HEK293 (cell line): ENCODE measurements around the gene CRIM1.

Experiments
- CTCF ChIA-PET: fragments of 350-600 bp; formaldehyde crosslinking; extraction: SDS; loops from one replicate; lab custom pipeline; 2021; ENCODE audit warnings: antibody characterized with exemption; lab: Yijun Ruan, JAX
- POLR2A ChIA-PET: fragments of 300-600 bp; formaldehyde crosslinking; extraction: SDS; loops from one replicate; lab custom pipeline; 2020; ENCODE audit warnings: antibody characterized with exemption, inconsistent platforms; lab: Yijun Ruan, JAX
- H3K27ac ChIP-seq: fragments of 200-500 bp; sonication (Bioruptor generic); 2 replicates; pipeline ENCODE4 v1.5.1; 2014; ENCODE audit warnings: low read depth, low read length, control low read depth, inconsistent platforms; ENCODE audit errors: extremely low read depth
- H3K36me3 ChIP-seq, 2 experiments: fragments of 200-500 bp in 1 of 2; sonication (Bioruptor generic) in 1 of 2; 1 replicate in 1 of 2; 2 replicates in 1 of 2; pipeline ENCODE4 v1.5.1; 2014 to 2017; ENCODE audit warnings: inconsistent platforms in 2 of 2, low read length in 2 of 2; ENCODE audit not compliant: control insufficient read depth in 2 of 2, insufficient read depth in 1 of 2
- H3K4me1 ChIP-seq: fragments of 200-500 bp; sonication (Bioruptor generic); 2 replicates; pipeline ENCODE4 v1.5.1; 2014; ENCODE audit warnings: mild to moderate bottlenecking, low read length, inconsistent platforms; ENCODE audit not compliant: control insufficient read depth, insufficient read depth
- H3K4me3 ChIP-seq: 2 replicates; pipeline ENCODE4 v1.5.1; 2011; ENCODE audit warnings: low read depth, mild to moderate bottlenecking, control low read depth, low read length, moderate library complexity
- H3K9me3 ChIP-seq: fragments of 200-500 bp; sonication (Bioruptor generic); 2 replicates; pipeline ENCODE4 v1.5.1; 2014; ENCODE audit warnings: low read depth, low read length, inconsistent platforms; ENCODE audit not compliant: control insufficient read depth, insufficient read depth
- PATZ1 ChIP-seq: fragments of 450-650 bp; formaldehyde crosslinking; IDR thresholded peaks from 2 replicates; pipeline ENCODE4 v1.5.1; 2016; ENCODE audit warnings: missing biosample characterization, missing genetic modification characterization
- REPIN1 ChIP-seq: fragments of 450-650 bp; formaldehyde crosslinking; IDR thresholded peaks from 2 replicates; pipeline ENCODE4 v1.5.1; 2017; ENCODE audit warnings: missing biosample characterization, missing genetic modification characterization, low read depth
- SCRT1 ChIP-seq: fragments of 450-650 bp; formaldehyde crosslinking; IDR thresholded peaks from 2 replicates; pipeline ENCODE4 v1.5.1; 2016; ENCODE audit warnings: missing biosample characterization, missing genetic modification characterization, borderline replicate concordance
- SP3 ChIP-seq: fragments of 450-650 bp; formaldehyde crosslinking; IDR thresholded peaks from 2 replicates; pipeline ENCODE4 v1.5.1; 2016; ENCODE audit warnings: missing biosample characterization, missing genetic modification characterization
- ZBTB48 ChIP-seq: fragments of 450-650 bp; formaldehyde crosslinking; IDR thresholded peaks from 2 replicates; pipeline ENCODE4 v1.5.1; 2016; ENCODE audit warnings: missing biosample characterization, missing genetic modification characterization
- ZNF121 ChIP-seq: fragments of 450-650 bp; formaldehyde crosslinking; IDR thresholded peaks from 2 replicates; pipeline ENCODE4 v1.5.1; 2016; ENCODE audit warnings: missing biosample characterization, missing genetic modification characterization
- ZNF184 ChIP-seq: fragments of 450-650 bp; IDR thresholded peaks from 2 replicates; pipeline ENCODE4 v1.5.1; 2018; ENCODE audit warnings: missing biosample characterization, mild to moderate bottlenecking, missing genetic modification characterization
- ZNF221 ChIP-seq: fragments of 450-650 bp; formaldehyde crosslinking; IDR thresholded peaks from 2 replicates; pipeline ENCODE4 v1.5.1; 2017; ENCODE audit warnings: missing biosample characterization, missing genetic modification characterization, borderline replicate concordance
- ZNF239 ChIP-seq: fragments of 450-650 bp; formaldehyde crosslinking; IDR thresholded peaks from 2 replicates; pipeline ENCODE4 v1.5.1; 2016; ENCODE audit warnings: missing biosample characterization, missing genetic modification characterization
- ZNF248 ChIP-seq: fragments of 450-650 bp; formaldehyde crosslinking; IDR thresholded peaks from 2 replicates; pipeline ENCODE4 v1.5.1; 2017; ENCODE audit warnings: missing biosample characterization, missing genetic modification characterization
- ZNF391 ChIP-seq: fragments of 450-650 bp; formaldehyde crosslinking; IDR thresholded peaks from 2 replicates; pipeline ENCODE4 v1.5.1; 2016; ENCODE audit warnings: low read depth, missing biosample characterization, missing genetic modification characterization, borderline replicate concordance
- ZNF488 ChIP-seq: fragments of 450-650 bp; formaldehyde crosslinking; IDR thresholded peaks from 2 replicates; pipeline ENCODE4 v1.5.1; 2016; ENCODE audit warnings: missing biosample characterization, missing genetic modification characterization
- ZNF596 ChIP-seq: fragments of 450-650 bp; IDR thresholded peaks from 2 replicates; pipeline ENCODE4 v1.5.0; 2018; ENCODE audit warnings: missing biosample characterization, mild to moderate bottlenecking, missing genetic modification characterization, moderate library complexity
- ZNF610 ChIP-seq: fragments of 450-650 bp; formaldehyde crosslinking; IDR thresholded peaks from 2 replicates; pipeline ENCODE4 v1.5.1; 2016; ENCODE audit warnings: missing biosample characterization, missing genetic modification characterization, borderline replicate concordance
- ZNF623 ChIP-seq: fragments of 450-650 bp; formaldehyde crosslinking; IDR thresholded peaks from 2 replicates; pipeline ENCODE4 v1.5.1; 2016; ENCODE audit warnings: missing biosample characterization, missing genetic modification characterization
- ZNF704 ChIP-seq: fragments of 450-650 bp; formaldehyde crosslinking; IDR thresholded peaks from 2 replicates; pipeline ENCODE4 v1.5.1; 2016; ENCODE audit warnings: missing biosample characterization, missing genetic modification characterization
- ZNF785 ChIP-seq: fragments of 450-650 bp; formaldehyde crosslinking; IDR thresholded peaks from 2 replicates; pipeline ENCODE4 v1.5.1; 2016; ENCODE audit warnings: missing biosample characterization, missing genetic modification characterization

Gene CRIM1

GRCh38 chr2:36528274-36528673 lies 172.7 kb downstream of the CRIM1 start:
- Histone ChIP-seq H3K27ac (no peak overlapping the region), H3K9me3 (no peaks in the 10 kb centered on the region), H3K4me3 (no peak overlapping the region), H3K4me1 (no peaks in the 10 kb centered on the region), H3K36me3 (peaks cover 0 to 20% of the 10 kb centered on the region in 2 experiments; a peak in 1 of 3 replicates)
- TF ChIP-seq ZNF184 (no peak), ZNF596 (tag by site-specific recombination) (no peak), ZNF121 (no peak), ZNF704 (tag by site-specific recombination) (no peak), REPIN1 (tag by site-specific recombination) (no peak), PATZ1 (tag by site-specific recombination) (no peak), ZBTB48 (tag by site-specific recombination) (no peak), ZNF221 (tag by site-specific recombination) (no peak), SP3 (no peak), SCRT1 (tag by site-specific recombination) (no peak), ZNF785 (tag by site-specific recombination) (no peak)
- CTCF ChIA-PET: interaction anchor here (0.8 to 1.7 kb wide), 3 partner anchors 17 to 207 kb away, joined by 3 to 4 read pairs (median 3); no protein-coding TSS in a partner anchor
- POLR2A ChIA-PET: no interaction called here

GRCh38 chr2:36528766-36529392 lies 173.3 kb downstream of the CRIM1 start:
- Histone ChIP-seq H3K4me3 (no peak overlapping the region), H3K4me1 (no peaks in the 10 kb centered on the region), H3K36me3 (peaks cover 0 to 14% of the 10 kb centered on the region in 2 experiments; a peak in 1 of 3 replicates), H3K27ac (no peak overlapping the region), H3K9me3 (no peaks in the 10 kb centered on the region)
- POLR2A ChIA-PET: no interaction called here
- TF ChIP-seq ZNF248 (tag by site-specific recombination) (no peak), ZNF488 (tag by site-specific recombination) (no peak), ZNF596 (tag by site-specific recombination) (no peak), ZNF391 (tag by site-specific recombination) (no peak), ZNF610 (tag by site-specific recombination) (no peak), ZNF623 (tag by site-specific recombination) (no peak), ZNF184 (no peak), ZNF239 (tag by site-specific recombination) (no peak)
- CTCF ChIA-PET: interaction anchor here (0.7 kb wide), 1 partner anchor 582 kb away, joined by 5 read pairs; no protein-coding TSS in a partner anchor
